ENCODE data around the gene FAM120C. TPM values are rescaled to one million over a fixed set of nuclear protein-coding genes. Genes with fewer than 3 reads are reported as not detected.

FAM120C gene
- total RNA-seq, 4 donors from 2014 or later, result 5.0 to 9.2 (median 6.9) TPM

DNA sequence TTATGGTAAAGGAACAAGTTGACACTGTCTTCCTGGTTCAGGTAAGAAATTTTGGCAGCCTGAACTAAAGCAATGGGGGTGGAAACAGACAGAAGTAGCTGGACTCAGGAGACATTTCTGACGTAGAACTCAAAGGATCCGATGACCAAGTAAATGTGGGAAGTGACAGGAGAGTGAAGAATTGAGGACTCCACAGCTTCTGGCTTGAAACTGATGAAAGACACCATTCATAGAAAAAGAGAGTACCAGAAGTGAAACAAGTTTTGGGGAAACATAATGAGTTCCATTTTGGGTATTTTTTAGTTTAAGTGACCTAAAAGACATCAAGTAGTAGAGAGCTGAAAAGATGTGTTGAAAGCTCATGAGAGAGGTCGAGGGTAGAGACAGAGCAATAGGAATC is 5.7 kb downstream of the FAM120C start:
- no peak overlapping the region for H3K4me3 ChIP-seq
- TF ChIP-seq, protein P1, sequence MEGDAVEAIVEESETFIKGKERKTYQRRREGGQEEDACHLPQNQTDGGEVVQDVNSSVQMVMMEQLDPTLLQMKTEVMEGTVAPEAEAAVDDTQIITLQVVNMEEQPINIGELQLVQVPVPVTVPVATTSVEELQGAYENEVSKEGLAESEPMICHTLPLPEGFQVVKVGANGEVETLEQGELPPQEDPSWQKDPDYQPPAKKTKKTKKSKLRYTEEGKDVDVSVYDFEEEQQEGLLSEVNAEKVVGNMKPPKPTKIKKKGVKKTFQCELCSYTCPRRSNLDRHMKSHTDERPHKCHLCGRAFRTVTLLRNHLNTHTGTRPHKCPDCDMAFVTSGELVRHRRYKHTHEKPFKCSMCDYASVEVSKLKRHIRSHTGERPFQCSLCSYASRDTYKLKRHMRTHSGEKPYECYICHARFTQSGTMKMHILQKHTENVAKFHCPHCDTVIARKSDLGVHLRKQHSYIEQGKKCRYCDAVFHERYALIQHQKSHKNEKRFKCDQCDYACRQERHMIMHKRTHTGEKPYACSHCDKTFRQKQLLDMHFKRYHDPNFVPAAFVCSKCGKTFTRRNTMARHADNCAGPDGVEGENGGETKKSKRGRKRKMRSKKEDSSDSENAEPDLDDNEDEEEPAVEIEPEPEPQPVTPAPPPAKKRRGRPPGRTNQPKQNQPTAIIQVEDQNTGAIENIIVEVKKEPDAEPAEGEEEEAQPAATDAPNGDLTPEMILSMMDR (IDR thresholded peaks at IDR 0.05), result no peak
- TF ChIP-seq POLR2A (IDR thresholded peaks at IDR 0.05), result no peak
- WGBS, 2 donors, result 50 to 63% methylated on average over 3 of the region's 3 CpGs
- intact Hi-C loops (cut with DNase I), result no loop called here
- peaks cover 0 to 57% (median 15%) of the 10 kb centered on the region in 3 donors for H3K4me1 ChIP-seq
- peak overlapping the region; percentile 2 to 73 (median 42) for H3K27ac ChIP-seq
- no peaks in the 10 kb centered on the region for H3K9me3 ChIP-seq
- DNase-seq, result no peak
- H3K36me3 ChIP-seq, result no peaks in the 10 kb centered on the region
- H3K27me3 ChIP-seq, result no peaks in the 10 kb centered on the region

DNA sequence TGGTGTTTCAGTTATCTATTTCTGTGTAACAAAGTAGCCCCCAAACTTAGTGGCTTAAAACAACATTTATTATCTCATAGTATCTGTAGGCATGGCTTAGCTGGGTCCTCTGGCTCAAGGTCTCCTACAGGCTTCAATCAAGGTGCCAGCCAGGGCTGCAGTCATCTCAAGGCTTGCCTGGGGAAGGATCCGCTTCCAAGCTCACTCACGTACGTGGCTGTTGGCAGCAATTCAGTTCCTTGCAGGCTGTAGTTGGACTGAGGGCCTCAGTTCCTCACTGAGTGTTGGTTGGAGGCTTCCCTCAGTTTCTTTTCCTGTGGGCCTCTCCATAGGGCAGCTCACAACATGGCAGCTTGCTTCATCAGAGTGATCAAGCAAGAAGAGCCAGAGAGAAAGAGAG is 9.3 kb downstream of the FAM120C start:
- DNase-seq, result no peak
- no peaks in the 10 kb centered on the region for H3K9me3 ChIP-seq
- intact Hi-C loops (cut with DNase I), result no loop called here
- peaks cover 0 to 22% (median 0%) of the 10 kb centered on the region in 3 donors for H3K4me1 ChIP-seq
- no peak overlapping the region for H3K4me3 ChIP-seq
- TF ChIP-seq POLR2A (IDR thresholded peaks at IDR 0.05), result no peak
- TF ChIP-seq, protein P1 (IDR thresholded peaks at IDR 0.05), result no peak
- no peak overlapping the region for H3K27ac ChIP-seq
- H3K36me3 ChIP-seq, result no peaks in the 10 kb centered on the region
- WGBS, 2 donors, result 92% methylated on average over 3 of the region's 3 CpGs; no CpG with 5 or more reads in 1 of the 2 donors
- H3K27me3 ChIP-seq, result no peaks in the 10 kb centered on the region

DNA sequence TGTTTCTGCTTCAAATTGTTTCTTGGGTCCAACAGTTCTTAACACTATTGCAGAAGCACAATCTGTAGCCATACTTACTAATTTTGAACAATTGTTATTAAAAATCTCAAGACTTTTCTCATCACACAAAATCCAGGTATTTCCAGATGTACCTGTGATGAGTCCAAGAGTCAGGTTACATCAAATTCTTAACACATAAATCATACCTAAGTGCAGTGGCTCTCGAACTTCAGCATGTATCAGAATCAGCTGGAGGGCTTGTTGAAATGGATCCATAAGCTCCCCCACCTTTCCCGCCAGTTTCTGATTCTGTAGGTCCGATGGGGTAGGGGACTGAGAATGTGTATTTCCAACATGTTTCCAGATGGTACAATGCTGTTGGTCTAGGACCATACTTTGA is 10.6 kb downstream of the FAM120C start:
- no peaks in the 10 kb centered on the region for H3K36me3 ChIP-seq
- TF ChIP-seq, protein P1 (IDR thresholded peaks at IDR 0.05), result no peak
- TF ChIP-seq POLR2A (IDR thresholded peaks at IDR 0.05), result no peak
- DNase-seq, result no peak
- WGBS, 2 donors, result 77 to 83% methylated on average over 2 to 3 of the region's 3 CpGs
- H3K27ac ChIP-seq, result no peak overlapping the region
- H3K4me1 ChIP-seq, result peaks cover 0 to 9% (median 0%) of the 10 kb centered on the region in 3 donors
- intact Hi-C loops (cut with DNase I), result no loop called here
- no peaks in the 10 kb centered on the region for H3K27me3 ChIP-seq
- H3K4me3 ChIP-seq, result no peak overlapping the region
- no peaks in the 10 kb centered on the region for H3K9me3 ChIP-seq

DNA sequence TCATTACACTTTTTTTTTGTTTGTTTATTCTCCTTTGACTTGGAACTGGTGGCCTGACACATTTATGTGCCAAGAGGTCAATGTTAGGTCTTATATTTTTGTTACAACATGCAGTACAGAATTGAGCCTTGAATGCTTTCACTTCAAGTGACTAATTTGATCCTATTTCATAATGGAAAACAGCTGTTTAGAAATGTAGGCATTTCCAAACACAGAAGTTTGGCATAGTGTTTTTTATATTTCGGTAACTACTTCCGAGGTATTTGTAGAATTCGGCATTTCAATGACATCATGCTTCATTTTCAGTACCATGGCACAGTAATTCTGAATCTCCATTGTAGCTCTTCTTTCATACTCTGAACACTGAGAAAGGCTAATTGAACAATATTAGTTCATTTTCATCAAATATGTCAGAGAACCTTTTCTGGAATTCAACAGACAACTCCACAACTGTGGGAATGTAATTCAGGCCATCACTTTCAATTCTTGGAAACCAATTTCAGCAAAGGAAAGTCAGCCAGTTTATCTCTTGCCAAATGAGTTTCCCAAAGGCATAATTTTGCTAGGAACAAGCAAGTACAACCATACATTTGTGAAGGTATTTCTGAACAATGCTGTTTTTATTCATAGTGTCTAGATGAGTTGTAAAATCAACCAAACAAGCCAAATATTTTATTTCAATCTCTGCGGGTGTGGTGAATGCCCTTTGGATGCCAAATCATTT is 11.4 kb downstream of the FAM120C start:
- no peak for DNase-seq
- no peak overlapping the region for H3K4me3 ChIP-seq
- no peaks in the 10 kb centered on the region for H3K36me3 ChIP-seq
- H3K9me3 ChIP-seq, result no peaks in the 10 kb centered on the region
- H3K27ac ChIP-seq, result no peak overlapping the region
- H3K4me1 ChIP-seq, result peaks cover 0 to 1% (median 0%) of the 10 kb centered on the region in 3 donors
- 52 to 66% methylated on average over 4 of the region's 4 CpGs for WGBS, 2 donors
- TF ChIP-seq, protein P1 (IDR thresholded peaks at IDR 0.05), result no peak
- no peak for TF ChIP-seq POLR2A (IDR thresholded peaks at IDR 0.05)
- intact Hi-C loops (cut with DNase I), result no loop called here
- H3K27me3 ChIP-seq, result no peaks in the 10 kb centered on the region

DNA sequence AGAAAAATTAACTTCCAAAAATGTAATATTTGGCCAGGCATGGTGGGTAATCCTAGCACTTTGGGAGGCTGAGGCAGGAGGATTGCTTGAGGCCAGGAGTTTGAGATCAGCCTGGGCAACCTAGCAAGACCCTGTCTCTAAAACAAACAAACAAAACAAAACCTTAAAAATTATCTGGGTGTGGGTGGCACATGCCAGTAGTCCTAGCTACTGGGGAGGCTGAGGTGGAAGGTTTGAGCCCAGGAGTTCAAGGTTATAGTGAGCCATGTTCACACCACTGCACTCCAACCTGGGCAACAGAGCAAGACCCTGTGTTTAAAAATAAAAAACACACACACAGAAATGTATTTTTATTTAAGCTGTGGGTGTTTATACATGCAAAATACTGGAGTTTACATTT is 12.0 kb downstream of the FAM120C start:
- H3K36me3 ChIP-seq, result no peaks in the 10 kb centered on the region
- no peak for DNase-seq
- no peaks in the 10 kb centered on the region for H3K4me1 ChIP-seq
- intact Hi-C loops (cut with DNase I), result no loop called here
- TF ChIP-seq, protein P1 (IDR thresholded peaks at IDR 0.05), result no peak
- TF ChIP-seq POLR2A (IDR thresholded peaks at IDR 0.05), result no peak
- H3K27ac ChIP-seq, result no peak overlapping the region
- H3K27me3 ChIP-seq, result no peaks in the 10 kb centered on the region
- no peaks in the 10 kb centered on the region for H3K9me3 ChIP-seq
- H3K4me3 ChIP-seq, result no peak overlapping the region
